BJ (cell line): Measurements from ENCODE around the gene ACOX3. TPM values are rescaled to one million over a fixed set of nuclear protein-coding genes. Genes with fewer than 3 reads are reported as not detected.

Source experiments
- CTCF ChIA-PET: fragments of 350-600 bp; formaldehyde crosslinking; extraction: SDS; loops from one replicate; lab custom pipeline; 2021; ENCODE audit warnings: antibody characterized with exemption, inconsistent platforms; lab: Yijun Ruan, JAX
- POLR2A ChIA-PET: fragments of 300-600 bp; sonication (Branson Sonifier 250); formaldehyde crosslinking; extraction: SDS; loops from one replicate; lab custom pipeline; 2021; ENCODE audit warnings: antibody characterized with exemption; lab: Charles Lee
- DNase-seq: peaks from one replicate; pipeline ENCODE4 v3.0.0-alpha.2; 2011; ENCODE audit warnings: low read depth
- H3K27me3 ChIP-seq: 2 replicates; pipeline ENCODE4 v1.6.0; 2011; ENCODE audit warnings: low read length; ENCODE audit not compliant: control insufficient read depth, insufficient read depth
- H3K36me3 ChIP-seq: 2 replicates; pipeline ENCODE4 v1.5.1; 2011; ENCODE audit warnings: low read length; ENCODE audit not compliant: control insufficient read depth, insufficient read depth
- H3K4me3 ChIP-seq: 2 replicates; pipeline ENCODE4 v1.5.1; 2011; ENCODE audit warnings: low read depth, mild to moderate bottlenecking, control low read depth, low read length
- CTCF ChIP-seq: IDR thresholded peaks from 2 replicates; pipeline ENCODE4 v1.5.1; 2011; ENCODE audit warnings: low read depth, mild to moderate bottlenecking, control low read depth, inconsistent platforms, low read length, moderate library complexity; ENCODE audit not compliant: insufficient read depth
- polyA plus RNA-seq: library from polyadenylated mRNA; depleted of rRNA; stranded (reverse); fragments of >200 nt; gene quantifications from 2 replicates; pipeline ENCODE4 v1.2.3, GENCODE V29; 2011

The ACOX3 gene
- polyA plus RNA-seq, 1 experiment = 10.2 TPM

- no peaks in the 10 kb centered on the region for H3K36me3 ChIP-seq
- no peaks in the 10 kb centered on the region for H3K27me3 ChIP-seq
- TF ChIP-seq CTCF = no peak
- DNase-seq = no peak
- ChIA-PET CTCF (no interaction called here), POLR2A (no interaction called here)
- no peak overlapping the region for H3K4me3 ChIP-seq
Measured at GRCh38 chr4:8322794-8323704, 117.5 kb downstream of the ACOX3 start.

- Histone ChIP-seq H3K36me3 (no peaks in the 10 kb centered on the region), H3K4me3 (no peak overlapping the region), H3K27me3 (no peaks in the 10 kb centered on the region)
- DNase-seq = no peak
- no peak for TF ChIP-seq CTCF
- ChIA-PET CTCF (no interaction called here), POLR2A (no interaction called here)
Measured at GRCh38 chr4:8321771-8322170, 118.8 kb downstream of the ACOX3 start.

- Histone ChIP-seq H3K4me3 (no peak overlapping the region), H3K36me3 (no peaks in the 10 kb centered on the region), H3K27me3 (no peaks in the 10 kb centered on the region)
- POLR2A ChIA-PET = no interaction called here
- TF ChIP-seq CTCF = no peak
- no peak for DNase-seq
- CTCF ChIA-PET = no interaction called here
Measured at GRCh38 chr4:8321220-8321619, 119.3 kb downstream of the ACOX3 start.

GRCh38 chr4:8320386-8320750, 120.2 kb downstream of the ACOX3 start:
- no peak for DNase-seq
- ChIA-PET CTCF (interaction anchor here (0.6 to 1.7 kb wide), 3 partner anchors 74 to 100 kb away, joined by 4 to 7 read pairs (median 4); no protein-coding TSS in a partner anchor), POLR2A (no interaction called here)
- H3K27me3 ChIP-seq = no peaks in the 10 kb centered on the region
- TF ChIP-seq CTCF = 0 out of 2 replicates have a peak, but pooled peaks have one; percentile 2
- H3K4me3 ChIP-seq = no peak overlapping the region
- no peaks in the 10 kb centered on the region for H3K36me3 ChIP-seq

- no peak for TF ChIP-seq CTCF
- ChIA-PET POLR2A (no interaction called here), CTCF (interaction anchor here (0.6 to 1.7 kb wide), 3 partner anchors 74 to 100 kb away, joined by 4 to 7 read pairs (median 4); no protein-coding TSS in a partner anchor)
- DNase-seq = no peak
- Histone ChIP-seq H3K4me3 (no peak overlapping the region), H3K27me3 (no peaks in the 10 kb centered on the region), H3K36me3 (no peaks in the 10 kb centered on the region)
Measured at GRCh38 chr4:8319731-8320385, 120.7 kb downstream of the ACOX3 start.
